Measurements from ENCODE around the gene ZNF460.
"Not testable (repeated sequence)": the region's sequence is repeated elsewhere in the genome, so short reads cannot be mapped to it uniquely, and the experiment has no call there.

ZNF460 gene

GRCh38 chr19:57271280-57271679 lies 9.0 kb upstream of the ZNF460 start:
- H3K27me3 ChIP-seq (ENCODE audit: insufficient read depth, low read length, poor library complexity), result no peaks in the 10 kb centered on the region
- H3K36me3 ChIP-seq (ENCODE audit: insufficient read depth, low read length), result peaks cover 23% of the 10 kb centered on the region; the same call in 1 of the 2 replicates
- no peaks in the 10 kb centered on the region for H3K4me1 ChIP-seq (ENCODE audit: insufficient read depth, low read length)
- H3K79me2 ChIP-seq (ENCODE audit: insufficient read depth, low read length), result no peaks in the 10 kb centered on the region
- DNase-seq (no peak), ATAC-seq (ENCODE audit: insufficient read depth, low read depth) (no peak)
- no peak overlapping the region for H2AFZ ChIP-seq (ENCODE audit: low read depth, low read length)
- no peak overlapping the region for H3K9ac ChIP-seq (ENCODE audit: low read depth, low read length)
- TF ChIP-seq EZH2 (IDR thresholded peaks at IDR 0.05; ENCODE audit: borderline replicate concordance, low read depth, low read length, severe bottlenecking) (no peak), CTCF (IDR thresholded peaks at IDR 0.05; ENCODE audit: borderline replicate concordance, extremely low read depth, low read length, poor library complexity, severe bottlenecking) (no peak)
- no peaks in the 10 kb centered on the region for H3K9me3 ChIP-seq (ENCODE audit: insufficient read depth, low read length, severe bottlenecking)
- no peaks in the 10 kb centered on the region for H4K20me1 ChIP-seq (ENCODE audit: insufficient read depth, low read length)
- no peak overlapping the region for H3K4me3 ChIP-seq (ENCODE audit: low read depth in 1 of 2, low read length in 2 of 2)
- H3K27ac ChIP-seq (ENCODE audit: low read length), result no peak overlapping the region
- H3K4me2 ChIP-seq (ENCODE audit: insufficient read depth, low read length), result no peak overlapping the region

GRCh38 chr19:57273014-57273413 lies 7.3 kb upstream of the ZNF460 start:
- no peaks in the 10 kb centered on the region for H3K9me3 ChIP-seq (ENCODE audit: insufficient read depth, low read length, severe bottlenecking)
- H3K9ac ChIP-seq (ENCODE audit: low read depth, low read length), result no peak overlapping the region
- H3K36me3 ChIP-seq (ENCODE audit: insufficient read depth, low read length), result peaks cover 25% of the 10 kb centered on the region; the same call in 1 of the 2 replicates
- H3K4me1 ChIP-seq (ENCODE audit: insufficient read depth, low read length), result peaks cover under 1% of the 10 kb centered on the region
- TF ChIP-seq EZH2 (IDR thresholded peaks at IDR 0.05; ENCODE audit: borderline replicate concordance, low read depth, low read length, severe bottlenecking) (no peak), CTCF (IDR thresholded peaks at IDR 0.05; ENCODE audit: borderline replicate concordance, extremely low read depth, low read length, poor library complexity, severe bottlenecking) (no peak)
- H2AFZ ChIP-seq (ENCODE audit: low read depth, low read length), result no peak overlapping the region
- H4K20me1 ChIP-seq (ENCODE audit: insufficient read depth, low read length), result no peaks in the 10 kb centered on the region
- H3K79me2 ChIP-seq (ENCODE audit: insufficient read depth, low read length), result peaks cover 4% of the 10 kb centered on the region
- no peak overlapping the region for H3K27ac ChIP-seq (ENCODE audit: low read length)
- no peaks in the 10 kb centered on the region for H3K27me3 ChIP-seq (ENCODE audit: insufficient read depth, low read length, poor library complexity)
- no peak overlapping the region for H3K4me2 ChIP-seq (ENCODE audit: insufficient read depth, low read length)
- ATAC-seq (ENCODE audit: insufficient read depth, low read depth), result no peak
- no peak for DNase-seq
- H3K4me3 ChIP-seq (ENCODE audit: low read depth in 1 of 2, low read length in 2 of 2), result no peak overlapping the region

- no peaks in the 10 kb centered on the region for H3K9me3 ChIP-seq (ENCODE audit: insufficient read depth, low read length, severe bottlenecking)
- TF ChIP-seq EZH2 (IDR thresholded peaks at IDR 0.05; ENCODE audit: borderline replicate concordance, low read depth, low read length, severe bottlenecking) (no peak), CTCF (IDR thresholded peaks at IDR 0.05; ENCODE audit: borderline replicate concordance, extremely low read depth, low read length, poor library complexity, severe bottlenecking) (no peak)
- ATAC-seq (ENCODE audit: insufficient read depth, low read depth) (no peak), DNase-seq (no peak)
- no peak overlapping the region for H2AFZ ChIP-seq (ENCODE audit: low read depth, low read length)
- H3K36me3 ChIP-seq (ENCODE audit: insufficient read depth, low read length), result peaks cover 21% of the 10 kb centered on the region
- H4K20me1 ChIP-seq (ENCODE audit: insufficient read depth, low read length), result peaks cover 5% of the 10 kb centered on the region; the same call in 1 of the 2 replicates
- H3K27ac ChIP-seq (ENCODE audit: low read length), result no peak overlapping the region
- H3K4me2 ChIP-seq (ENCODE audit: insufficient read depth, low read length), result no peak overlapping the region
- no peak overlapping the region for H3K4me3 ChIP-seq (ENCODE audit: low read depth in 1 of 2, low read length in 2 of 2)
- H3K79me2 ChIP-seq (ENCODE audit: insufficient read depth, low read length), result peaks cover 32% of the 10 kb centered on the region
- no peaks in the 10 kb centered on the region for H3K27me3 ChIP-seq (ENCODE audit: insufficient read depth, low read length, poor library complexity)
- no peak overlapping the region for H3K9ac ChIP-seq (ENCODE audit: low read depth, low read length)
- H3K4me1 ChIP-seq (ENCODE audit: insufficient read depth, low read length), result peaks cover 19% of the 10 kb centered on the region
Measured at GRCh38 chr19:57276430-57276829, 3.9 kb upstream of the ZNF460 start.

- H3K9me3 ChIP-seq (ENCODE audit: insufficient read depth, low read length, severe bottlenecking); H3K27ac ChIP-seq (ENCODE audit: low read length); H3K4me3 ChIP-seq (ENCODE audit: low read depth in 1 of 2, low read length in 2 of 2); ATAC-seq (ENCODE audit: insufficient read depth, low read depth); DNase-seq; H3K27me3 ChIP-seq (ENCODE audit: insufficient read depth, low read length, poor library complexity); H2AFZ ChIP-seq (ENCODE audit: low read depth, low read length): not testable (repeated sequence)
- Histone ChIP-seq H3K79me2 (ENCODE audit: insufficient read depth, low read length) (peaks cover 53% of the 10 kb centered on the region), H3K4me2 (ENCODE audit: insufficient read depth, low read length) (peak overlapping the region; percentile 67; the same call in 1 of the 2 replicates), H4K20me1 (ENCODE audit: insufficient read depth, low read length) (peaks cover 22% of the 10 kb centered on the region), H3K9ac (ENCODE audit: low read depth, low read length) (peak overlapping the region; percentile 81; the same call in 1 of the 2 replicates), H3K4me1 (ENCODE audit: insufficient read depth, low read length) (peaks cover 37% of the 10 kb centered on the region), H3K36me3 (ENCODE audit: insufficient read depth, low read length) (peaks cover 37% of the 10 kb centered on the region)
Measured at GRCh38 chr19:57278481-57278880, 1.8 kb upstream of the ZNF460 start.
